Measurements from ENCODE around the gene PHF20. TPM values are rescaled to one million over a fixed set of nuclear protein-coding genes. Genes with fewer than 3 reads are reported as not detected.
A peak's percentile ranks its signal among the peaks of the same experiment; 100 is the strongest.

Gene PHF20
- total and polyA plus RNA-seq, 2 of the 13 experiments (the other 11 are each of a cell fraction or from before 2014, with no cell fraction given): 22.8 to 34.1 TPM

- TF ChIP-seq, protein P1, sequence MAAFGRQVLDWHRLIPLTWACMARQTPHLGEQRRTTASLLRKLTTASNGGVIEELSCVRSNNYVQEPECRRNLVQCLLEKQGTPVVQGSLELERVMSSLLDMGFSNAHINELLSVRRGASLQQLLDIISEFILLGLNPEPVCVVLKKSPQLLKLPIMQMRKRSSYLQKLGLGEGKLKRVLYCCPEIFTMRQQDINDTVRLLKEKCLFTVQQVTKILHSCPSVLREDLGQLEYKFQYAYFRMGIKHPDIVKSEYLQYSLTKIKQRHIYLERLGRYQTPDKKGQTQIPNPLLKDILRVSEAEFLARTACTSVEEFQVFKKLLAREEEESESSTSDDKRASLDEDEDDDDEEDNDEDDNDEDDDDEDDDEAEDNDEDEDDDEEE (CRISPR knock-in tag; IDR thresholded peaks at IDR 0.05): no peak
- TF ChIP-seq HINFP (CRISPR knock-in tag; IDR thresholded peaks at IDR 0.05; ENCODE audit: low read depth) (no peak), ZSCAN20 (CRISPR knock-in tag; IDR thresholded peaks at IDR 0.05; ENCODE audit: borderline replicate concordance) (0 out of 2 replicates have a peak, but pooled peaks have one; percentile 86), PRMT3 (CRISPR knock-in tag; IDR thresholded peaks at IDR 0.05; ENCODE audit: borderline replicate concordance, low read depth) (0 out of 2 replicates have a peak, but pooled peaks have one; percentile 40), ADNP (CRISPR knock-in tag; IDR thresholded peaks at IDR 0.05) (peak; percentile 76; the same call in 1 of the 2 replicates), SNAPC5 (CRISPR knock-in tag; IDR thresholded peaks at IDR 0.05; ENCODE audit: borderline replicate concordance) (peak; percentile 49; the same call in 1 of the 2 replicates), ELF1 (CRISPR knock-in tag; IDR thresholded peaks at IDR 0.05) (0 out of 2 replicates have a peak, but pooled peaks have one; percentile 24), RXRA (CRISPR knock-in tag; IDR thresholded peaks at IDR 0.05) (peak; percentile 82), SAP130 (CRISPR knock-in tag; IDR thresholded peaks at IDR 0.05; ENCODE audit: low read depth) (peak; percentile 38), HMG20B (CRISPR knock-in tag; conservative IDR thresholded peaks at IDR 0.05) (0 out of 2 replicates have a peak, but pooled peaks have one; percentile 6), TCF12 (IDR thresholded peaks at IDR 0.05) (no peak), TCF12 (CRISPR knock-in tag; IDR thresholded peaks at IDR 0.05) (0 out of 2 replicates have a peak, but pooled peaks have one; percentile 56), SRSF1 (optimal IDR thresholded peaks at IDR 0.05; ENCODE audit: low read depth, low read length) (no peak), DR1 (CRISPR knock-in tag; IDR thresholded peaks at IDR 0.05) (no peak), ZFP62 (CRISPR knock-in tag; IDR thresholded peaks at IDR 0.05) (no peak), ZNF276 (CRISPR knock-in tag; IDR thresholded peaks at IDR 0.05; ENCODE audit: low read depth) (no peak), ZNF720 (CRISPR knock-in tag; IDR thresholded peaks at IDR 0.05) (no peak)
- TF ChIP-seq, protein P2, sequence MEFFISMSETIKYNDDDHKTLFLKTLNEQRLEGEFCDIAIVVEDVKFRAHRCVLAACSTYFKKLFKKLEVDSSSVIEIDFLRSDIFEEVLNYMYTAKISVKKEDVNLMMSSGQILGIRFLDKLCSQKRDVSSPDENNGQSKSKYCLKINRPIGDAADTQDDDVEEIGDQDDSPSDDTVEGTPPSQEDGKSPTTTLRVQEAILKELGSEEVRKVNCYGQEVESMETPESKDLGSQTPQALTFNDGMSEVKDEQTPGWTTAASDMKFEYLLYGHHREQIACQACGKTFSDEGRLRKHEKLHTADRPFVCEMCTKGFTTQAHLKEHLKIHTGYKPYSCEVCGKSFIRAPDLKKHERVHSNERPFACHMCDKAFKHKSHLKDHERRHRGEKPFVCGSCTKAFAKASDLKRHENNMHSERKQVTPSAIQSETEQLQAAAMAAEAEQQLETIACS (CRISPR knock-in tag; IDR thresholded peaks at IDR 0.05): no peak
- TF ChIP-seq, protein P3, sequence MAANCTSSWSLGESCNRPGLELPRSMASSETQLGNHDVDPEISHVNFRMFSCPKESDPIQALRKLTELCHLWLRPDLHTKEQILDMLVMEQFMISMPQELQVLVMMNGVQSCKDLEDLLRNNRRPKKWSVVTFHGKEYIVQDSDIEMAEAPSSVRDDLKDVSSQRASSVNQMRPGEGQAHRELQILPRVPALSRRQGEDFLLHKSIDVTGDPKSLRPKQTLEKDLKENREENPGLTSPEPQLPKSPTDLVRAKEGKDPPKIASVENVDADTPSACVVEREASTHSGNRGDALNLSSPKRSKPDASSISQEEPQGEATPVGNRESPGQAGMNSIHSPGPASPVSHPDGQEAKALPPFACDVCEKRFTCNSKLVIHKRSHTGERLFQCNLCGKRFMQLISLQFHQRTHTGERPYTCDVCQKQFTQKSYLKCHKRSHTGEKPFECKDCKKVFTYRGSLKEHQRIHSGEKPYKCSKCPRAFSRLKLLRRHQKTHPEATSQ (CRISPR knock-in tag; IDR thresholded peaks at IDR 0.05; ENCODE audit: borderline replicate concordance): peak; percentile 52; the same call in 1 of the 2 replicates
Observed at GRCh38 chr20:35743693-35744491, 27.9 kb upstream of the PHF20 start (continued).
